K562 (cell line): ENCODE measurements around the gene PSMB10. TPM values are rescaled to one million over a fixed set of nuclear protein-coding genes. Genes with fewer than 3 reads are reported as not detected.

ENCODE experiments used
- ATAC-seq: fragments of 200-7000 bp; cut with Tn5 transposase; 3 replicates; pipeline ENCODE4 v1.9.1; 2020; ENCODE audit warnings: moderate library complexity
- BruUV-seq: library from RNA; stranded (reverse); fragments of 400-500 nt; replicated peaks from 2 replicates; lab custom pipeline; 2021; lab: Mats Ljungman, UMichigan
- CTCF ChIA-PET: fragments of 300-600 bp; formaldehyde crosslinking; extraction: SDS; loops from one replicate; lab custom pipeline; 2021; ENCODE audit warnings: low intra/inter-chr PET ratio; lab: Yijun Ruan, JAX
- POLR2A ChIA-PET: fragments of 300-600, 350-650 bp; sonication (Branson Sonifier 250); formaldehyde crosslinking; extraction: SDS; loops from one replicate; lab custom pipeline; 2021; ENCODE audit warnings: antibody characterized with exemption, inconsistent platforms; lab: Yijun Ruan, JAX
- DNase-seq, 4 experiments: peaks; one replicate each; pipeline versions ENCODE4 v3.0.0 to v3.0.0-alpha.2; 2011 to 2018; ENCODE audit warnings: low spot score in 3 of 4, mixed read lengths in 3 of 4; ENCODE audit errors: extremely low read depth in 1 of 4
- FAIRE-seq: peaks from 2 replicates; lab custom pipeline; 2011; peaks lifted over from hg19 to GRCh38; lab: Jason Lieb, UNC
- H2AFZ ChIP-seq: 2 replicates; pipeline ENCODE4 v1.6.0; 2011; ENCODE audit warnings: low read depth, low read length, control low read depth, inconsistent platforms
- H3K27ac ChIP-seq: fragments of 200-600 bp; 3 replicates; pipeline ENCODE4 v1.8.0; 2011; ENCODE audit warnings: low read depth, mild to moderate bottlenecking, control low read depth, inconsistent platforms, low read length, moderate library complexity, mixed read lengths; ENCODE audit errors: extremely low read depth
- H3K27me3 ChIP-seq, 2 experiments: fragments of 300-600 bp in 1 of 2; 2 replicates in 1 of 2; 3 replicates in 1 of 2; pipeline versions ENCODE4 v1.6.0 to v1.8.0; 2011; ENCODE audit warnings: inconsistent platforms in 2 of 2, low read length in 2 of 2, mild to moderate bottlenecking in 1 of 2, mixed read lengths in 1 of 2, moderate library complexity in 1 of 2; ENCODE audit not compliant: control insufficient read depth in 2 of 2, insufficient read depth in 2 of 2
- H3K36me3 ChIP-seq: fragments of 300-600 bp; 3 replicates; pipeline ENCODE4 v1.8.0; 2011; ENCODE audit warnings: mild to moderate bottlenecking, low read length, inconsistent platforms; ENCODE audit not compliant: control insufficient read depth, insufficient read depth
- H3K4me1 ChIP-seq, 2 experiments: fragments of 200-600 bp in 1 of 2; replicated peaks in 1 of 2; 2 replicates in 1 of 2; 3 replicates in 1 of 2; pipeline versions ENCODE4 v1.5.1 to v1.8.0; 2011; ENCODE audit warnings: inconsistent platforms in 2 of 2, low read length in 2 of 2, mild to moderate bottlenecking in 1 of 2, mixed read lengths in 1 of 2, moderate library complexity in 1 of 2; ENCODE audit not compliant: control insufficient read depth in 2 of 2, insufficient read depth in 2 of 2
- H3K4me2 ChIP-seq: 2 replicates; pipeline ENCODE4 v1.6.1; 2011; ENCODE audit warnings: low read length, control low read depth, inconsistent platforms, mixed read lengths; ENCODE audit not compliant: insufficient read depth
- H3K4me3 ChIP-seq: fragments of 200-600 bp; sonication (generic), shearing (Covaris generic); 2 replicates; pipeline ENCODE4 v1.5.1; 2016; ENCODE audit warnings: control low read depth, inconsistent platforms
- H3K79me2 ChIP-seq: fragments of 200-600 bp; 3 replicates; pipeline ENCODE4 v1.8.0; 2011; ENCODE audit warnings: low read length, inconsistent platforms; ENCODE audit not compliant: control insufficient read depth, insufficient read depth
- H3K9ac ChIP-seq, 2 experiments: 2 replicates each; pipeline versions ENCODE4 v1.6.0 to v1.6.1; 2011; ENCODE audit warnings: low read depth in 2 of 2, low read length in 2 of 2, control low read depth in 1 of 2, inconsistent platforms in 1 of 2, mild to moderate bottlenecking in 1 of 2, mixed read lengths in 1 of 2; ENCODE audit not compliant: insufficient read depth in 1 of 2
- H3K9me1 ChIP-seq: one replicate; pipeline ENCODE4 v1.6.0; 2011; ENCODE audit warnings: inconsistent platforms, mild to moderate bottlenecking, low read length, moderate library complexity; ENCODE audit not compliant: control insufficient read depth, insufficient read depth
- H3K9me3 ChIP-seq: replicated peaks from 2 replicates; pipeline ENCODE4 v1.5.1; 2011; ENCODE audit warnings: low read depth, low read length, inconsistent platforms; ENCODE audit not compliant: control insufficient read depth, insufficient read depth
- H4K20me1 ChIP-seq: replicated peaks from 2 replicates; pipeline ENCODE4 v1.6.1; 2011; ENCODE audit warnings: low read length, inconsistent platforms, mixed read lengths; ENCODE audit not compliant: control insufficient read depth, insufficient read depth
- BCL6 ChIP-seq: fragments of 250-450 bp; sonication (Bioruptor Pico); IDR thresholded peaks from 2 replicates; pipeline ENCODE4 v1.4.0; 2020
- BCOR ChIP-seq: fragments of 450-650 bp; IDR thresholded peaks from 2 replicates; pipeline ENCODE4 v1.6.1; 2016
- CSDE1 ChIP-seq, 2 experiments: fragments of 450-650 bp; IDR thresholded peaks; 2 replicates each; pipeline ENCODE4 v1.6.1; 2016; ENCODE audit warnings: mild to moderate bottlenecking in 1 of 2
- CTBP1 ChIP-seq: fragments of 450-650 bp; IDR thresholded peaks from 2 replicates; pipeline ENCODE4 v1.6.1; 2016; ENCODE audit warnings: borderline replicate concordance
- FOS ChIP-seq: IDR thresholded peaks from 3 replicates; pipeline ENCODE4 v1.6.1; 2011; ENCODE audit not compliant: insufficient read length; ENCODE audit errors: extremely low read depth
- HDAC6 ChIP-seq: IDR thresholded peaks from 2 replicates; pipeline ENCODE4 v1.6.1; 2012; ENCODE audit warnings: low read depth, mild to moderate bottlenecking, control low read depth, inconsistent platforms, low read length, moderate library complexity
- HNRNPLL ChIP-seq: fragments of 200-400 bp; formaldehyde crosslinking; IDR thresholded peaks from 2 replicates; pipeline ENCODE4 v1.6.1; 2017; ENCODE audit warnings: low read length, low read depth, mild to moderate bottlenecking; ENCODE audit not compliant: poor library complexity, severe bottlenecking
- JUN ChIP-seq, 2 experiments: sonication (generic) in 1 of 2; formaldehyde crosslinking in 1 of 2; IDR thresholded peaks; 2 replicates each; pipeline versions ENCODE4 v1.6.1 to v1.8.0; 2012 to 2022; ENCODE audit warnings: borderline replicate concordance in 2 of 2, mild to moderate bottlenecking in 2 of 2, improper control_type of control experiment in 1 of 2, low read depth in 1 of 2, low read length in 1 of 2, missing genetic modification reagents in 1 of 2
- MAZ ChIP-seq, 2 experiments: fragments of 450-650 bp in 1 of 2; sonication (generic) in 1 of 2; formaldehyde crosslinking; IDR thresholded peaks in 1 of 2; conservative IDR thresholded peaks in 1 of 2; 2 replicates each; pipeline versions ENCODE4 v1.4.0 to v1.5.0; 2020; ENCODE audit warnings: mild to moderate bottlenecking in 1 of 2, missing genetic modification reagents in 1 of 2
- RAD21 ChIP-seq, 2 experiments: fragments of 250-450 bp in 1 of 2; fragments of 450-650 bp in 1 of 2; sonication (Bioruptor Pico) in 1 of 2; formaldehyde crosslinking in 1 of 2; IDR thresholded peaks in 1 of 2; conservative IDR thresholded peaks in 1 of 2; 2 replicates each; pipeline versions ENCODE4 v1.4.0 to v1.8.0; 2020 to 2022; ENCODE audit warnings: mild to moderate bottlenecking in 2 of 2, moderate library complexity in 1 of 2
- RREB1 ChIP-seq: fragments of 250-450 bp; sonication (Bioruptor Pico); IDR thresholded peaks from 2 replicates; pipeline ENCODE4 v1.4.0; 2020
- SMC3 ChIP-seq: conservative IDR thresholded peaks from 2 replicates; pipeline ENCODE4 v1.6.1; 2011; ENCODE audit warnings: low read depth, low read length, improper control_type of control experiment; ENCODE audit not compliant: insufficient read depth
- SNRNP70 ChIP-seq: fragments of 200-400 bp; formaldehyde crosslinking; optimal IDR thresholded peaks from 2 replicates; pipeline ENCODE3; 2017; ENCODE audit warnings: low read depth, low read length
- XRCC5 ChIP-seq: fragments of 200-400 bp; formaldehyde crosslinking; IDR thresholded peaks from 2 replicates; pipeline ENCODE4 v1.6.1; 2017; ENCODE audit warnings: low read depth, mild to moderate bottlenecking, low read length
- ZBTB17 ChIP-seq: fragments of 450-650 bp; formaldehyde crosslinking; IDR thresholded peaks from 2 replicates; pipeline ENCODE4 v1.4.0; 2020; ENCODE audit warnings: mild to moderate bottlenecking
- ZFP36 ChIP-seq: fragments of 150-350 bp; IDR thresholded peaks from 2 replicates; pipeline ENCODE4 v1.6.1; 2018; ENCODE audit warnings: low read length, low read depth; ENCODE audit not compliant: partially characterized antibody
- ZNF717 ChIP-seq: fragments of 250-450 bp; sonication (Bioruptor Pico); IDR thresholded peaks from 2 replicates; pipeline ENCODE4 v1.5.0; 2021
- ZSCAN32 ChIP-seq: fragments of 450-650 bp; formaldehyde crosslinking; IDR thresholded peaks from 2 replicates; pipeline ENCODE4 v1.4.0; 2020; ENCODE audit warnings: mild to moderate bottlenecking, moderate library complexity
- WGBS: fragments of 100-300 bp; shearing (Covaris generic); methylation state at CpG from one replicate; pipeline ENCODE4 v1.1.6; 2016; ENCODE audit warnings: low coverage, mixed read lengths; ENCODE audit not compliant: insufficient coverage; ENCODE audit errors: missing lambda C conversion rate; 5-methylcytosine and 5-hydroxymethylcytosine counted together
- in situ Hi-C: fragments of 300-500 bp; cut with MboI; formaldehyde crosslinking; loops from 4 replicates; pipeline ENCODE4 v1.15.0; 2018; ENCODE audit warnings: inconsistent platforms, mixed read lengths
- intact Hi-C: fragments of 100-400 bp; cut with micrococcal nuclease; formaldehyde crosslinking; loops from 2 replicates; pipeline ENCODE4 v1.14.2; 2022
- polyA plus RNA-seq, 8 experiments: library from polyadenylated mRNA; depleted of rRNA in 4 of 8; stranded (reverse) in 5 of 8; unstranded in 3 of 8; fragments of >200 nt; fragmentation: Nextera tagmentation in 2 of 8; fragmentation: Illumina TruSeq in 1 of 8; extraction: Ambion mirVana in 2 of 8; extraction: Trizol in 1 of 8; gene quantifications; 2 replicates each; pipeline versions ENCODE4 v1.2.1 to v1.2.3, GENCODE V29; 2011 to 2014; ENCODE audit warnings: inconsistent platforms in 1 of 8, missing spikeins in 1 of 8
- total RNA-seq, 7 experiments: library from RNA; depleted of rRNA in 6 of 7; stranded (reverse); fragments of >200 nt in 6 of 7; fragmentation: Illumina TruSeq in 2 of 7; extraction: Trizol in 2 of 7; gene quantifications; 2 replicates each; pipeline versions ENCODE4 v1.2.1 to v1.2.3, GENCODE V29; 2011 to 2021; ENCODE audit warnings: low replicate concordance in 1 of 7

PSMB10 gene
- total and polyA plus RNA-seq, 9 of the 15 experiments (the other 6 are each of a cell fraction or from before 2014, with no cell fraction given): 11.7 to 105 (median 51.0) TPM

GRCh38 chr16:67942200-67942509, 5.5 kb upstream of the PSMB10 start:
- H2AFZ ChIP-seq: no peak overlapping the region
- CTCF ChIA-PET: interaction anchor here (1.4 kb wide), 1 partner anchor 126 kb away, joined by 6 read pairs; no protein-coding TSS in a partner anchor
- peaks cover 4% of the 10 kb centered on the region for H3K79me2 ChIP-seq
- ATAC-seq: peak; percentile 88
- POLR2A ChIA-PET: interaction anchor here (0.6 to 1.2 kb wide), 6 partner anchors 8 to 286 kb away, joined by 3 to 8 read pairs (median 3); partner anchors contain the start of gene CTRL
- intact Hi-C loops (no loop called here), in situ Hi-C loops (no loop called here)
- H3K4me1 ChIP-seq: peaks cover 12 to 69% of the 10 kb centered on the region in 2 experiments
- DNase-seq: peak; percentile 50 to 71 (median 68)
- BruUV-seq: no TSS peak
- H3K36me3 ChIP-seq: peaks cover 65% of the 10 kb centered on the region; the same call in 2 of the 3 replicates
- peak; percentile 93 for FAIRE-seq
- no peaks in the 10 kb centered on the region for H3K9me1 ChIP-seq
- H3K9me3 ChIP-seq: no peaks in the 10 kb centered on the region; the same call in 1 of the 2 replicates
- H3K27me3 ChIP-seq: no peaks in the 10 kb centered on the region
- no peak overlapping the region for H3K4me3 ChIP-seq
- H3K4me2 ChIP-seq: no peak overlapping the region
- no peak overlapping the region for H3K27ac ChIP-seq
- peaks cover 16% of the 10 kb centered on the region; the same call in 1 of the 2 replicates for H4K20me1 ChIP-seq
- peak overlapping the region in 1 of 2 experiments; percentile 63; a peak in 1 of 4 replicates for H3K9ac ChIP-seq
- WGBS: 71% methylated on average over 6 of the region's 6 CpGs
- TF ChIP-seq CSDE1 (IDR thresholded peaks at IDR 0.05): no peak
- TF ChIP-seq BCOR: no peak
- TF ChIP-seq BCL6: no peak
- TF ChIP-seq HNRNPLL: no peak
- TF ChIP-seq RAD21 (CRISPR knock-in tag; conservative IDR thresholded peaks at IDR 0.05 in 1 of 2, IDR thresholded peaks at IDR 0.05 in 1 of 2): peak; percentile 15 to 60; a peak in 3 of 4 replicates
- peak; percentile 35; the same call in 1 of the 2 replicates for TF ChIP-seq SMC3
- no peak for TF ChIP-seq HDAC6
- TF ChIP-seq ZBTB17 (CRISPR knock-in tag): no peak
- TF ChIP-seq XRCC5: peak; percentile 39; the same call in 1 of the 2 replicates
- no peak for TF ChIP-seq RREB1
- TF ChIP-seq ZFP36: peak; percentile 19
- TF ChIP-seq MAZ (CRISPR knock-in tag; conservative IDR thresholded peaks at IDR 0.05 in 1 of 2, IDR thresholded peaks at IDR 0.05 in 1 of 2): 0 out of 4 replicates have a peak, but pooled peaks of 1 of the 2 experiments have one; percentile 22
- TF ChIP-seq FOS: no peak
- peak; percentile 44; the same call in 1 of the 2 replicates for TF ChIP-seq CTBP1
- TF ChIP-seq ZNF717 (CRISPR knock-in tag): no peak
- TF ChIP-seq ZSCAN32 (CRISPR knock-in tag): 0 out of 2 replicates have a peak, but pooled peaks have one; percentile 62
- no peak for TF ChIP-seq SNRNP70
- TF ChIP-seq JUN (IDR thresholded peaks at IDR 0.05; ENCODE audit: borderline replicate concordance, low read depth, low read length): no peak
- TF ChIP-seq JUN (CRISPR knock-in tag; IDR thresholded peaks at IDR 0.05; ENCODE audit: borderline replicate concordance): no peak
